GM12892 (cell line): ENCODE data around the gene CPXM1.

Source experiments
- DNase-seq: peaks from one replicate; pipeline ENCODE4 v3.0.0; 2011; ENCODE audit not compliant: insufficient read length
- FAIRE-seq: peaks from 2 replicates; lab custom pipeline; 2011; peaks lifted over from hg19 to GRCh38; lab: Jason Lieb, UNC
- POLR2A ChIP-seq: IDR thresholded peaks from 2 replicates; pipeline ENCODE4 v1.6.1; 2011; ENCODE audit warnings: low read depth, low read length, control low read depth
- POLR2AphosphoS5 ChIP-seq: IDR thresholded peaks from 2 replicates; pipeline ENCODE4 v1.6.1; 2011; ENCODE audit warnings: low read depth, low read length, control low read depth
- TAF1 ChIP-seq: IDR thresholded peaks from 2 replicates; pipeline ENCODE4 v1.6.1; 2011; ENCODE audit warnings: low read depth, mild to moderate bottlenecking, control low read depth, low read length, borderline replicate concordance

CPXM1 gene

DNA sequence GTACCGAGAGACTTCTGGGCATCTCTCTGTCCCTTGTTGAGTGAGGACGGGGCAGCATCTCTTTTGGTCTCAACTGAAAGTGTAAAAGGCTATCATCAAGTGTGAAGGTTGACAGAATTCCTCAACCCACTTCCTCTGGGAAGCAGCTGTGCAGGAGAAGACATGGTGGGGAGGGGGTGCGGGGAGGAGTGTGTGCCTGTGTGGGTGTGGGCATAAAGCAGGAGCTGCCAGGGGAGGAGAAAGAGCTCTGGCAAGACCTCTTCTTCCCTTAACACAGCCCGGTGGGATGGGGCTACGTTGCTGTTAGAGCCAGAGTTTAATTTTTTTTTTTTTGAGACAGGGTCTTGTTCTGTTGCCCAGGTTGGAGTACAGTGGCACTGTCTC lies 31.8 kb downstream of the CPXM1 start:
- TF ChIP-seq TAF1 (no peak), POLR2A (no peak), POLR2AphosphoS5 (no peak)
- DNase-seq (no peak), FAIRE-seq (no peak)

DNA sequence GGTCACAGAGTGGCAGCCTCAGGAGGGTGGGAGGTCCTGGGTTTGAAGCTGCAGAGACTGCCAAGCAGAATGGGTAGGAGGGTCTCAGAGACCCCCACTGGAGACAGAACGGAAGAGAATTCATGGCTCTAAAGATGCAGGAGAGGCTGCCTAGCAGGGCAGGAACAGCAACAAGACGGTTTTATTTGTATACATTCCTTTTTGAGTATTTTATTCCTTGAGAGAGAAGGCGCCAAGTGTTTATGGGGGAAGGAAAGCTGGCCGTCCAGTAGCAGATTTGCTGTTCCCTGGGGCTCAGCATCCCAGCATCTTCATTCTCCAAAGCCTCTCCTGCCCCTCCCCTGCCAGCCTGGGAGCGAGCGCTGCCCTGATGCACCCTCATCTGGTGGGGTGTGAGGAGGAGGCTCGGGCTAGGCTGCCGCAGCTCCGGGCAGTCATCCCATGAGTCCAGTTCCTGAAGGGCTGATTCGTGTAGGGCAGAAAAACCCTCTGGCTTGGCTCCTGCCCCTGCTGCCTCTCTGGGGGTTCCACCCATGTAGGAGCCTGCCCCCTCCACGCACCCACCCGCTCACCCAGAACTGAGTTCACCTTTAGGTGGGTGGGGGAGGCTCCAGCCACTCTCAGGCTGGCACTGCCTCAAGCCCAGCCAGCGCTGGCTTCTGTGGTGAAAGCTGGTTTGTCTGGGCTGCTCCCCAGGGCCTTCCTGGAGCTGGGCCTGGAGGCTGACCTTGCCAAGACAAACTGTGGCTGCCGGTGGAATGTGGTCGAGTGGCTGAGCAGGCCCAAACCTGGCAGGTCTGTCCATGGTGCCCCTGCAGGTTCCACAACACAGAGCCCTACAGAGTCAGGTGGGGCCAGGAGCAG lies 32.4 kb downstream of the CPXM1 start:
- DNase-seq (no peak), FAIRE-seq (no peak)
- TF ChIP-seq POLR2AphosphoS5 (no peak), TAF1 (no peak), POLR2A (no peak)

DNA sequence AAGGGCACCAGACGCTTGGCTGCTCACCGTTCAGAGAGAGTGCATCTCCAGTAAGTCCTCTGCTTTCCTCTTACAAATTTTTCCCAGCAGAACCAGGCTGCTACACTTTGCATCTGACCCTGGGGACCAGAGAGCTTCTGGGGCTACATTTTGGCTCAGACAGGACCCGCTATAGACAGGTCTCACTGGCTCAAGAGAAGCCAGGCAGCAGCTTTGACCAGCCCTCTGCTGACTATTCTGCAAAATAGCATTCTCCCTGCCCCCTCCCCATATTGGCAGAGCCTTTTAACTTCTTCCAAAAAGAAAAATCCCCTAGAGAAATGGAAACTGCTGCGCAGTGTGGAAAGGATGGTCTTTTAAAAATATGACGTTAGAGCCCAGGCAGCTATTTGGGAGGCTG lies 37.2 kb downstream of the CPXM1 start:
- FAIRE-seq (no peak), DNase-seq (no peak)
- TF ChIP-seq POLR2A (no peak), POLR2AphosphoS5 (no peak), TAF1 (no peak)

DNA sequence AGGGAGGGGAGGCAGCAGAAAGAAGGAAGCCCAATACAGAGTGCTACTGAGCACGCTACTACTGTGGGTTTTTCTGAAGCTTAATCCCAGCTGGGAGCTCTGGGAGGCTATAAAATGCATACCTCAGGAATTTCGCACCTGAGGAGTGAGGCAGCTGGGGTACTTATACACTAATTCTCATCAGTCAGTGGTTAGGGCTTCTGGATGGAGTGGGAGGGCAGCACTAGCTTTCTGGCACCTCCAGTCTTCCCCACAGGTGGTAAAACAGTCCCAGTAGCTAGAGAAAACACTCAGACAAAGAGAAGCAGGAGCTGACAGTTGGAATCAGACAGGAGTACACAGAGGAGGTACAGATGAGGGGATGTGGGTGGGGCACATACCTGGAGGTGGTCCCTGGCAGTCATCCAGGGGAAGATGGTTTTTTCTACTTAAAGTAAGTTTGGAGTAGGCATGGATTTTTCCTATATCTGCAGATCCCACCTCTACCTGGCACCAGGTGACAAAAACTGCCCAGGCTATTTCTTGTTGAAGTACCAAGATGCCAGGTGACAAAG lies 37.8 kb downstream of the CPXM1 start:
- TF ChIP-seq TAF1, result no peak
- no peak for TF ChIP-seq POLR2A
- TF ChIP-seq POLR2AphosphoS5, result no peak
- no peak for FAIRE-seq
- DNase-seq, result no peak

DNA sequence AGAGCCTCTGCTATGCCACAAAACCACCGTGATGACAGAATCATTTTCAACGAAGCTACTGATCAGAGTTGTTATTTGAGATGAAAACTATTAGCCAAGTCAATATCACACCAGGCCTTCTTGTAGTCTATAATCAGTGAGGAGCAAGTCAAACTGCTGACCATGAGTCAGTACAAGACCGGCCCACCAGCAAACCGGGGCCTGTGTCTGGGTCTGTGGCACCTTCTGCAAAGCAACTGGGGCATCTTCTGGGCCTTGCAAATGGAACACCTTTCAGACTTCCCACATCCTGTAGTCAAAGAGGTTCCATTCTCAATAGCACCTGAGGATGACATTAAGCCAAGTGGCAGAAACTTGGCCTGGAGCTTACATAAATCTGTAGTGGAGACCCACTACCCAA lies 38.5 kb downstream of the CPXM1 start:
- no peak for FAIRE-seq
- TF ChIP-seq TAF1 (no peak), POLR2AphosphoS5 (no peak), POLR2A (no peak)
- no peak for DNase-seq

DNA sequence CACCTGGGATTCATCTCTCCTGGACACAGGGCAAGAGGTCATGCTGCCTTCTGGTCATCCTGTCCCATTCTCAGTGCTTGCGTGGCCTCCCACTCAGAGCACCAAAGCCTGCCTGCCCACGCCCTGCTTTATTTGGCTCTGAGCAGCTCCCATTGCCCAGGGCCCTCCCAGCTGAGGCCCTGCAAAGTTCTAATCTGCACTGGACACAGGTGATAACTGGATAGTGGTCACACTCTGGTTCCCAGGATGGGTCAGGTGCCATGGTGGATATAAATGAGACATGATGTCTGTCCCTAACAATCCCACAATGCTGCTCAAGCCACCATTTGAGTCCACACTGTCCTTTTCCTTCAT lies 39.5 kb downstream of the CPXM1 start:
- FAIRE-seq (no peak), DNase-seq (no peak)
- TF ChIP-seq POLR2A, result no peak

DNA sequence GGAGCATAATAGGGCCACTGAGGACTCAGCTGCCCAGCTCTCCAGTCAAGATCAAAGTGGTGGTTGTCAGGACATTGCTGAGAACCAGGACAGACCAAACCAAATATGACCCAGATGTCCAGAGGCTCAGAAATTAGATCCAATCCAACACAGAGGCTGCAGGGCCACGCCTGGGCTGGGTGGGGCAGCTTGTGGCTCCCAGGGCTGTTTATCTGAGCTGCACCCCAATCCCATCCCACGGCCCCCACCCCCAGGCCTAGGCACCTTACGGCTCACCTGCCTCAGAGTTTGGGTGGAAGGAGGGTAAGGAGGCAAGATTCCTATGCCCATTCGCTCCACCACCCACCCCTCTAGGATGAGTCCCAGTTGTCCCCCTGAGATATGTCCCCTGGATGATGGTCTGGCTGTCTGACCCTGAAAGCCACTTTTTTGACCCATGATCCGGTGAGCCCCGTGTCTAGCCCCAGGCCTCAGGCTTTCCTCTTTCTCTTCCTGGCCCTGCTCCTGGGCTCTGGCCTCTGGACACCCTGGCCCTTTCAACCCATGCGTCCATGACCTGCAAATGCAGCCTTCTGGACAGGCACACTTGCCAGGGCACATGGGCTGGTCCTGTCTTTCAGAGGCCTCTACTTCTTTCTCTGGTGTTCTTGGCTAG lies 40.0 kb downstream of the CPXM1 start:
- TF ChIP-seq POLR2A (no peak), POLR2AphosphoS5 (no peak), TAF1 (no peak)
- FAIRE-seq (no peak), DNase-seq (no peak)

DNA sequence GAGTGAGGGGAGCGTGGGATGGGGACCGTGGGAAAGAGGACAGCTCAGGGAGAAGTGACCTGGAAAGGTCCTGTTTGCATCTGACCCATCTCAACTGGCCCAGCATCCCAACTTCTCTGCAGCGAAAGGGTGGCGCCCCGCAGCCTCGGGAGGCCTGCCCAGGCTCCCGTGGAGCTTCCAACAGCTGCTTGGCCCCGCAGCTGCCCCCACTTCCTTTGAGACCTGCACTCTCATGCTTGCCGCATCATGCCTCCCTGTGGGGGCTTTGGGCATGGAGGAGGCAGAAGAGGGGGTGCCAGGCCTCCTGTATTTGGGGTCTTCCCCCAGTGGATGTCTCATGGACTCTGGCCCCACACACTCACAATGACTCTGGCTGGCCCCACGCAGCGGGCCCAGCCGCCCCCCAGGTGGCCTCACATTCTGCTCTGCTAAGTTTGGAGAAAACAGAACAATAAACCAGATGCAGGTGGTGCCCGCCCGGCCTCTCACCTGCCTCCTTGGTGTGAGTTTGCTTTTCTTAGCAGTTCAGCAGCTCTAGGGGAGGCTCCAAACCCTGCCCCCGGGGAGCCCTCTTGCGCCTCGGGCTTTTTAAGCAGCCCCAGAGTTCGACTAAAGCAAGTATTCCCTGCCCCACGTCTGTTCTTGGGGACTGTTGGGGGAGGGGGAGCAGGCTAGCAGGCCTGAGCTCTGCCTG lies 40.7 kb downstream of the CPXM1 start:
- FAIRE-seq (no peak), DNase-seq (no peak)
- TF ChIP-seq TAF1, result no peak
- TF ChIP-seq POLR2AphosphoS5, result no peak
- no peak for TF ChIP-seq POLR2A

DNA sequence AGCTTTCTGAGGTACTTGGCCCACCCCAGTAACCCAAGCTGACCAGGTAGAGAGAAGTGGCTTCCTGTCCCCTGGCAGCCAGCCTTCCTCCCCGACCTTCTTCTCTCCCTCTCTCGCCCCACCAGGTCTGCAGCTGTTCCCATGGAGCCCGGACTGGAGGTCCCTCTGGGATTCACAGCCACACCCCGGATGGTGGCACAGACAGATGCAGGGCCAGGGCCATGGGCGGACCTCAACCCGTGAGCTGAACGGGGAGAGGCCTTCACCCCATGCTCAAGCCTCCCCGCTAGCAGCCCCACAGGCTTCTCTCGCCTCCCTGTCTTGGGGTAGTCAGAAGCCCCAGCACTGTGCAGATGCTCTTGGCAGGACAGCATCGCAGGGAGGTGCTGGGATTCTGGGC lies 41.3 kb downstream of the CPXM1 start:
- no peak for DNase-seq
- FAIRE-seq, result no peak

DNA sequence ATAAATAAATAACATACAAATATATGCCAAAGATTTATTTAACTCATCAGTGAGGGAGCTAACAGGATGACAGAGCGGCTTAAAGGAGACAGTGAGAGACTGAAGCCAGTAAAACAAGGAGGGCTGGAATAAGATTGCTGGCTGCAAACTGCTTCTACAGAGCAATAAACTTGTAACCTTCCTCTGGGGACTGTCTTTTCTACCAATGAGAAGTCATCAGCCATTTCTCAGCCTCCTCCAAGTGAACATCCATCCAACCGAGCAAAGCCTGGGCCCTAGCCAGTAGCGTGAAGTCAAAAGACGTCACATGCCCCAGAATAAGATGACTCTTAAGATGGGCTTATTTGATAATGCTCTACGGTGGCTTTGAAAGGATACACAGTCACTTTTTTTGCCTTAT lies 42.5 kb downstream of the CPXM1 start:
- TF ChIP-seq POLR2AphosphoS5 (no peak), POLR2A (no peak), TAF1 (no peak)
- DNase-seq (no peak), FAIRE-seq (no peak)

More for the DNA sequence above, 41.3 kb downstream of the CPXM1 start:
- TF ChIP-seq POLR2A (no peak), TAF1 (no peak), POLR2AphosphoS5 (no peak)

DNA sequence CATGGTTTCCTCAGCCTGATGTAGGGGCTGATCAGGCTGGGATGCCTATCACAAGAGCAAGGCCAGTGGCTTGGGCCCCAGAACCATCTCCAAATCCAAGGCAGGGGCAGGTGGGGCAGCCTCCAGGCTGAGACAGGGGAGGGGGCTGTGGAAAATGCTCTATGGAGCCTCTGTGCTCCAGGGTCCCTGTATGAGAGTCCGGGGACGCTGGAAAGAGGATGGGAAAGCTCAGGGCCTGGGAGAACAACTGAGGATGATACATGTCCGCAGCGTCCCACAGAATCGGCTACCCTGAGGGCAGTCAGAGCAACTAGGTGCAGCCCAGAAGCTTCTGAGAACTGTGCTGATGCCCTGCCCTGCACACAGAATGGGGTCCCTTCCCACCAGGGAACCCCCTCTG lies 43.4 kb downstream of the CPXM1 start:
- TF ChIP-seq TAF1, result no peak
- no peak for TF ChIP-seq POLR2AphosphoS5
- TF ChIP-seq POLR2A, result no peak
- FAIRE-seq, result no peak

More for the DNA sequence above, 43.4 kb downstream of the CPXM1 start:
- DNase-seq, result no peak
